Measurements from ENCODE around the gene HECTD4.

GRCh38 chr12:112275207-112275606 is 107.0 kb downstream of the HECTD4 start:
- TF ChIP-seq POLR2A (IDR thresholded peaks at IDR 0.05) = no peak
- no peak for TF ChIP-seq CTCF (IDR thresholded peaks at IDR 0.05)

Measured in body of pancreas (tissue), 4 donors.